RWPE1 (cell line): ENCODE data around the gene THAP5.

Experiments
- CTCF ChIA-PET: fragments of 350-600 bp; sonication (Branson Sonifier 250); formaldehyde crosslinking; extraction: SDS; loops from one replicate; lab custom pipeline; 2021; lab: Yijun Ruan, JAX
- POLR2A ChIA-PET: fragments of 400-600 bp; formaldehyde crosslinking; extraction: SDS; loops from one replicate; lab custom pipeline; 2020; ENCODE audit warnings: antibody characterized with exemption; ENCODE audit not compliant: low non-redundant PET; lab: Yijun Ruan, JAX
- DNase-seq: peaks from one replicate; pipeline ENCODE4 v3.0.0; 2012; ENCODE audit warnings: low spot score
- H3K27ac ChIP-seq: fragments of 450-650 bp; 2 replicates; pipeline ENCODE4 v1.5.1; 2017
- CTCF ChIP-seq: fragments of 450-650 bp; conservative IDR thresholded peaks from 2 replicates; pipeline ENCODE4 v1.5.1; 2017; ENCODE audit warnings: low read depth, mild to moderate bottlenecking

Gene THAP5

GRCh38 chr7:108525985-108526767 is 43.3 kb downstream of the THAP5 start, which contains the start of gene PNPLA8:
Gene PNPLA8, minus strand, starts transcription at chr7:108526135. Its CDS starts 10,644 bp downstream, at chr7:108515491.
- TF ChIP-seq CTCF = no peak
- DNase-seq = peak; percentile 98
- CTCF ChIA-PET = no interaction called here

GRCh38 chr7:108525327-108525984 is 44.0 kb downstream of the THAP5 start:
- peak; percentile 81 for DNase-seq
- peak overlapping the region; percentile 96 for H3K27ac ChIP-seq
- CTCF ChIA-PET = interaction anchor here (0.6 kb wide), 1 partner anchor 23 kb away, joined by 3 read pairs; no protein-coding TSS in a partner anchor
- TF ChIP-seq CTCF = no peak
- POLR2A ChIA-PET = interaction anchor here (1.2 kb wide), 1 partner anchor 44 kb away, joined by 5 read pairs; the partner anchor contains the start of genes DNAJB9 and THAP5

More at GRCh38 chr7:108525985-108526767, 43.3 kb downstream of the THAP5 start, which contains the start of gene PNPLA8:
- H3K27ac ChIP-seq = peak within 1 kb of the TSS; percentile 96
- POLR2A ChIA-PET = interaction anchor here (1.2 kb wide), 1 partner anchor 43 kb away, joined by 5 read pairs; the partner anchor contains the start of genes DNAJB9 and THAP5

- no peak overlapping the region for H3K27ac ChIP-seq
- DNase-seq = no peak
- no peak for TF ChIP-seq CTCF
- POLR2A ChIA-PET = no interaction called here
- CTCF ChIA-PET = no interaction called here
These were observed 46.7 kb downstream of the THAP5 start for GRCh38 chr7:108522780-108523179.

DNA sequence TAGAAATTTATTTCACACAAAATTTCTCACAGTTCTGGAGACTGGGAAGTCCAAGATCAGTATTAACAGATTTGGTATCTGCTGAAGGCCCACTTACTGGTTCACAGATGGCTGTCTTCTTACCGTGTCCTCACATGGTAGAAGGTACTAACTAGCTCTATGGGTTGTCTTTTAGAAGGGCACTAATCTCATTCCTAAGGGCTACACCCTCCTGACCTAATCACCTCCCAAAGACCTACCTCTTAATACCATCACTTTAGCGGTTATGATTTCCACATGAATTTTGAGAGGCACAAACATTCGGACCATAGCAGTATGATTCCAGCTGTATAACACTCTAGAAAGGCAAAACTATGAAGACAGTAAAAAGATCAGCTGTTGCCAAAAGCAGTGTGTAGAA is 51.6 kb downstream of the THAP5 start:
- no peak for DNase-seq
- H3K27ac ChIP-seq = no peak overlapping the region
- POLR2A ChIA-PET = no interaction called here
- no peak for TF ChIP-seq CTCF
- CTCF ChIA-PET = interaction anchor here (1.1 kb wide), 1 partner anchor 21 kb away, joined by 4 read pairs; no protein-coding TSS in a partner anchor

GRCh38 chr7:108515630-108516029 is 53.9 kb downstream of the THAP5 start:
- no peak for TF ChIP-seq CTCF
- no peak overlapping the region for H3K27ac ChIP-seq
- POLR2A ChIA-PET = no interaction called here
- CTCF ChIA-PET = interaction anchor here (0.6 kb wide), 1 partner anchor 9 kb away, joined by 3 read pairs; no protein-coding TSS in a partner anchor
- no peak for DNase-seq

GRCh38 chr7:108515013-108515412 is 54.5 kb downstream of the THAP5 start:
- TF ChIP-seq CTCF = no peak
- H3K27ac ChIP-seq = no peak overlapping the region
- ChIA-PET POLR2A (no interaction called here), CTCF (interaction anchor here (0.6 to 2.0 kb wide), 2 partner anchors 9 to 18 kb away, joined by 3 to 9 read pairs; no protein-coding TSS in a partner anchor)
- DNase-seq = no peak
